Astrocyte of the spinal cord (primary cell): ENCODE data around the gene EWSR1.
"Not testable (repeated sequence)": the region's sequence is repeated elsewhere in the genome, so short reads cannot be mapped to it uniquely, and the experiment has no call there.

ENCODE experiments used
- DNase-seq: peaks from one replicate; pipeline ENCODE4 v3.0.0; 2011; ENCODE audit warnings: low read depth, low spot score
- H3K4me3 ChIP-seq: 2 replicates; pipeline ENCODE4 v1.5.1; 2011; ENCODE audit warnings: low read depth, mild to moderate bottlenecking, low read length, moderate library complexity
- in situ Hi-C: cut with HindIII; loops from 2 replicates; pipeline ENCODE4 v1.10.0; 2017; ENCODE audit warnings: low sequenced_read_pairs
- TF ChIP-seq, protein P1 (sequence below): IDR thresholded peaks from 2 replicates; pipeline ENCODE4 v1.5.1; 2012; ENCODE audit warnings: low read depth, mild to moderate bottlenecking, low read length, inconsistent platforms

The EWSR1 gene

DNA sequence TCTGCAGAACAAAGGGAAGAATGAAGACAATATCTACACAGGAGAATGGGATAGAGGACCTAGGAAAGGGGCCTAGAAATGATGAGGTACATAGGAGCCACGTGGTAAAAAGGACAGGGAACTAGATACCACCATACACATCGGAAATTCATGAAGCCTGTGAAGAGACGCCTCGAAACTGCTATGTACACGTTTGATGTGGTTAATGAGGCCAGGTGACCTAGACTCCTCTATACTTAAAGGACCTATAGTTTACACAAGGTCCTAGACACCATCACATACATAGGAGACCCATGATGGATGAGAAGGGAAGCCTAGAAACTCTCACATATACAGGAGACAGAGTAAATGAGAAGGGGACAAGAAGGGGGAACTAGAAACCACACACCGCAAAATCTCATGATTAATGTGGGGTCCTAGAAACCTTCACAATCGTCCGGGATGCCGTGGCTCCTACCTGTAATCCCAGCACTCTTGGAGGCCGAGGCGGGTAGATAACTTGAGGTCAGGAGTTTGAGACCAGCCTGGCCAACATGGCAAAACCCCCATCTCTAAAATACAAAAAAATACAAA, 24.1 kb upstream of the EWSR1 start:
- in situ Hi-C loops, result no loop called here
- DNase-seq, result no peak
- no peak overlapping the region for H3K4me3 ChIP-seq
- TF ChIP-seq, protein P1, sequence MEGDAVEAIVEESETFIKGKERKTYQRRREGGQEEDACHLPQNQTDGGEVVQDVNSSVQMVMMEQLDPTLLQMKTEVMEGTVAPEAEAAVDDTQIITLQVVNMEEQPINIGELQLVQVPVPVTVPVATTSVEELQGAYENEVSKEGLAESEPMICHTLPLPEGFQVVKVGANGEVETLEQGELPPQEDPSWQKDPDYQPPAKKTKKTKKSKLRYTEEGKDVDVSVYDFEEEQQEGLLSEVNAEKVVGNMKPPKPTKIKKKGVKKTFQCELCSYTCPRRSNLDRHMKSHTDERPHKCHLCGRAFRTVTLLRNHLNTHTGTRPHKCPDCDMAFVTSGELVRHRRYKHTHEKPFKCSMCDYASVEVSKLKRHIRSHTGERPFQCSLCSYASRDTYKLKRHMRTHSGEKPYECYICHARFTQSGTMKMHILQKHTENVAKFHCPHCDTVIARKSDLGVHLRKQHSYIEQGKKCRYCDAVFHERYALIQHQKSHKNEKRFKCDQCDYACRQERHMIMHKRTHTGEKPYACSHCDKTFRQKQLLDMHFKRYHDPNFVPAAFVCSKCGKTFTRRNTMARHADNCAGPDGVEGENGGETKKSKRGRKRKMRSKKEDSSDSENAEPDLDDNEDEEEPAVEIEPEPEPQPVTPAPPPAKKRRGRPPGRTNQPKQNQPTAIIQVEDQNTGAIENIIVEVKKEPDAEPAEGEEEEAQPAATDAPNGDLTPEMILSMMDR, result no peak

DNA sequence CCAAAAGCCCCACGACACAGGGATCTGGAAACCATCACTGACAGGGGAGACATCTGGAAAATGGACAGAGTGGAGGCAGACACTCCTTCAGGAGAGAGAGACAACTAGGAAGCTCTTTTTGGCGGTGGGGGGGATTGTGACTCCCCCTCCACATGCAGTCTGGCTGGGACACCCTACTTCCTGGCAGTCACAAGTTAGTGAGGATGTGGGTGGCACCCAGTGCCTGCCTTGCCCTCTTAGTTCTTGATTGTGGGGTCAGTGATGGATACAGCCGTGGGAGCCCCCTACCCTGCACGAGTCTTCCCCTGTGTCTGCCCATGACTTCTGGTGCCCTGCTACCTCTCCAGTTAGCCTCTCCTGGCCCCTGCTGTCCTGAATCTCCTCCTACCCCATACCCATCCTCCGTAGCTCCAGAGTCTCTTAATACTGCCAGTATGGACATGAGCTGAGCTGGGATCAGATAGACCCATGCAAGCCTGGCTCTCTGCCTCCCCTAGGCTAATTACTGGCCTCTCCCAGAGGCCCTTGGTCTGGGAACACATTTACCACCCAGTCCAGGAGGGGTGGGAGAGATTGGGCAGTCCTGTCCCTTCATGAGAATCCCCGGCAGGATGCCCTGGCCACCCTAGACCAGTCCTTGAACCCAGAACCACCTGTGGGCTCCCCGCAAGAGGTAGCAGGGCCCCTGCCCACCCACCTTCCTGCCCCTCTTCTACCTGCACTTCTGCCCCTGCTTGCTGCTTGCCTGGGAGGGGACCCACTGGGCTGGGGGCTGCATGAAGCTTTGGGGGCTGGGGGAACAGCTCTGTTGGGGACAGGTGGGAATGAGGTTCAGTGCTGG, 23.1 kb upstream of the EWSR1 start:
- in situ Hi-C loops, result no loop called here
- TF ChIP-seq, protein P1, result no peak
- H3K4me3 ChIP-seq, result no peak overlapping the region
- DNase-seq, result no peak

DNA sequence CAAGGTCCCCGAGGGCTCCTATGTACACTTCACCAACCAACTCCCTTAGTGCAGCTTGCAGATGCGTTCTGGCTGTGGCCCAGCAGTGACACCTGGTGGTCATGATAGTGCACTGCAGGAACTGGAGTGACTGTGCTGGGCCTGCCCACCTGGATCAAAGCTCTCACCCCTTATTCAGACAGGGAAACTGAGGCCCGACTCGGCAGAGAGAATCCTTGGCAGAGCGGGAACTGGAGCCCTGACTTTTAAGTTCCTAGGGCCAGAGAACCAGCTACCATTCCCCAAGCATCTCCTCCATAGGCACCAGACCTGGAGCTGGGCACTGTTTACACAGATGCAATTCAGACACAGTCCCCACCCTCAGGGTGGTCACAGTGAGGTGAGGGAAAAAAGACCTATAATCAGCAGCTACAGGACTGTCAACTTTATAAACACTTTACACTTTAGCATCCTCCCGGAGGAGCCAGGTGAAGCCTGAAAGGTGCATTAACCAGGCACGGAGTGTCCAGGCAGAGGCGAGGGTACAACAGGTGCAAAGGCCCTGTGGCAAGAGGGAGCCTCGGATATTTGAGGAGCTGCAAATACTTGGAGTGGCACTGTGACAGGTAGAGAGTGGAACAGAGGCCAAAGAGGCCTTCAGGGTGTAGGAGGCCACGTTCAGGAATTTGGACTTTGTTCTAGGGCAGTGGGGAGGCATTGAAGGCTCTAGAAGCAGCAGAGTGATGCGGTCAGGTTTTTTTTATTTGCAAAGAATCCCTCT, 22.3 kb upstream of the EWSR1 start:
- TF ChIP-seq, protein P1, result peak; percentile 99
- DNase-seq, result peak; percentile 60
- no peak overlapping the region for H3K4me3 ChIP-seq
- in situ Hi-C loops, result no loop called here

DNA sequence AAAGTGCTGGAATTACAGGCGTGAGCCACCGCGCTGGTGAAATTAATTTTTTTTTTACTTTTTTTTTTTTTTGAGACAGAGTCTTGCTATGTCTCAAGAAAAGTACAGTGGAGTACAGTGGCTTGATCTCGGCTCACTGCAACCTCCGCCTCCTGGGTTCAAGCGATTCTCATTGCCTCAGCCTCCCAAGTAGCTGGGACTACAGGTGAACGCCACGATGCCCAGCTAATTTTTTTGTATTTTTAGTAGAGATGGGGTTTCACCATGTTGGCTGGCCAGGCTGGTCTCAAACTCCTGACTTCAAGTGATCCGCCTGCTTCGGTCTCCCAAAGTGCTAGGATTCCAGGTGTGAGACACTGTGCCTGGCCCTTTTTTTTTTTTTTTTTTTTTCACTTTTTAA, 20.2 kb upstream of the EWSR1 start:
- DNase-seq, H3K4me3 ChIP-seq, in situ Hi-C loops: not testable (repeated sequence)

DNA sequence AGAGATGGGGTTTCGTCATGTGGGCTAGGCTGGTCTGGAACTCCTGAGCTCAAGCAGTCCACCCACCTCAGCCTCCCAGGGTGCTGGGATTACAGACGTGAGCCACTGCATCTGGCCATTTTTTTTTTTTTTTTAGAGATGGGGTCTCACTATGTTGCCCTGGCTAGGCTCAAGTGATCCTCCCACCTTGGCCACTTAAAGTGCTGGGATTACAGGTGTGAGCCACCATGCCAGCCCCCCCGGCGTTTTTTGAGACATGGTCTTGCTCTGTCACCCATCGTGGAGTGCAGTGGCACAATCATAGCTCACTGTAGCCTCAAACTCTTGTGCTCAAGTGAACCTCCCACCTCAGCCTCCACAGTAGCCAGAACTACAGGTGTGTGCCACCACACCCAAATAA, 16.8 kb upstream of the EWSR1 start:
- in situ Hi-C loops, result no loop called here
- no peak overlapping the region for H3K4me3 ChIP-seq
- TF ChIP-seq, protein P1, result no peak
- DNase-seq, result no peak

DNA sequence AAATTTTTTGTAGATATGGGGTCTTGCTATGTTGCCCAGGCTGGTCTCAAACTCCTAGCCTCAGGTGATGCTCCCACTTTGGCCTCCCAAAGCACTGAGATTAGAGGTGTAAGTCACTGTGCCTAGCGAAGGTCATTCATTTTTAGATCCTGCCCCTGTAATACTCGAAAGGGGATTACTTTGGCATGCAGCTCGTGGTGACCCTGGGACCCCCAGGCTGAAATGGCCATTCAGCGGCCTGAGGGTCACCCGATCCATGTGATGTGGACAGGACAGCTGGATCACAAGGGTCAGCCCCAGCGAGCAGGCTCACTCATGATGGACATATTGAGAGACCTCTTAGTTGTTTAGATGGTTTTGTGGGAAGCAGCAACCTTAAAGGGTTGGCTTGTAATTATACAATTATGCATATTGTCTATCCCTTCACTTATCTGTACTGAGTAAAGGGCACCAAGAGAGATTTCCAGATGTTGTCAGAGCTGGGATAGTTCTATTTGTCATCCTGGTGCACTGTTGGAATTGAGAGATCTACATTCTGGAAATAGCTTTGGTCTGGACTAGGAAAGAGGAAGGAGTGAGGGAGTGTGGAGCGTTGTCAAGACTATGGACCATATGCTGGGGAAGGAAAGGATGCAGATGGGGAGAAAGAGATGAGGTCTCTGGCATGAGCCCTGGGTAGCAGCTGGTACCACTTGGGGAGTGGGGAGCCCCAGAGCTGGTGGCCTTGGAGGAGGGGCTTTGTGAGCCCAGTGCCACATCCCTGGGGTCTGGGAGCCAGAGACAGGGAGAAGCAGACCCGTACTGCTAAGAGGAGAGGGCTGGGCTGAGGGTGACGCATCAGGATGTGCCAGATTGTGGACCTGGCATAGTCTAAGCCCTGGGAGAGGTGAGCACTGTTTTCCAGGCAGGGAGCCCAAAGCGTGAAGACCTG, 15.8 kb upstream of the EWSR1 start:
- in situ Hi-C loops, result no loop called here
- TF ChIP-seq, protein P1, result no peak
- no peak overlapping the region for H3K4me3 ChIP-seq
- DNase-seq, result no peak
